ENCODE measurements around the gene ZMAT3. TPM values are rescaled to one million over a fixed set of nuclear protein-coding genes. Genes with fewer than 3 reads are reported as not detected.
"Not testable (repeated sequence)": the region's sequence is repeated elsewhere in the genome, so short reads cannot be mapped to it uniquely, and the experiment has no call there.

Gene ZMAT3
- total RNA-seq, 1 donor from 2014 or later = 21.8 TPM

DNA sequence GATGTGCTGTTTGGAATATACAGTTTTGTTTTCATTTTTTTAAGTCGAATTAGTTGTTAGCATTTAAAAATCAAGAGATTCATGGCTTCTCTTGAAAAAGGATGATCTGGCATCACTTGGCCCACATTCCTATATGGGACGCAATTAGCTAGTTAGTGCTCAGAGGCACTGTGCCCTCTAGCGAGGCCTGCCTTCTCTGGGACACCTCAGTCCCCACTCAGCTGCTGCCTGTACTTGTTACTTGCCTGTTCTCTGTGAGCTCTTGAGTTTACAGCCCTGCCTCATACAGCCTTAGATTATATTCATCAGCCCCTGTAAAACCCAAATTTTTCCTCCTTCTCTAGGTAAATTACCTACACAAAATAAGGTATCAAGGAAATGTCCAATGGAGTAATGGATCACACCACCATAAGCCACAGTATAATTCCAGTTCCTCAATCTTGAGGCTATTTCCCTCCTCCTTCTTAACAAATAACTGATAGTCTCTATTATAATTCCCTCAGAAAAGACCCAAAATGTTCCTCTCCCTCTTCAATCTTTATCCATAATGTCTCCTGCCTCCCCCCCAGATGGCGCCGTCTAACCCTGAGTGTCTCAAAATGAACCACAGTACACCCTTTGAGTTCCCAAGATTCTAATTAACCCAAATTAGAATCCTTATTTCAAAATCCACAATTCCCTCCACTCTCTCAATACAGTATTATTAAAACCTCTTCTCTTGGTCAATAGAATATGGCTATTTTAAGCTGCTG lies 2.7 kb downstream of the ZMAT3 start:
- peak; percentile 59 for DNase-seq

DNA sequence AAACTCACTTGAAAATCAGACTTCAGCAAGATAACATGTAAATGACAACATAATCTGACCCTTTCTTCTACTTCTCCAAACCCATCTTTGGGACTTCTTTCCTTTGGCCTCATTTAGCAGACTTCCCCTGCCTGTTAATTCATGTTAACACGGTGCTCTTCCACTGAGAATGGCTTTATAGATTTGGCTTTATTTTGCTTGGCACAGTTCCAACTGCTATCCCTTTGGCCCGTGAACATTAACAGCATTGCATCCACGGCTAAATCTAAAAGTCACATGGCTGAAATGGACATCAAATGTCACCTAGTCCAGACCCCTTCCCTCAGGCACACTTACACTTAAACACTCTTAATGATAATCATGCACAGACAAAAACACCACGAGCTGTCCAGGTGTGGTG lies 3.8 kb downstream of the ZMAT3 start:
- DNase-seq = peak; percentile 63

DNA sequence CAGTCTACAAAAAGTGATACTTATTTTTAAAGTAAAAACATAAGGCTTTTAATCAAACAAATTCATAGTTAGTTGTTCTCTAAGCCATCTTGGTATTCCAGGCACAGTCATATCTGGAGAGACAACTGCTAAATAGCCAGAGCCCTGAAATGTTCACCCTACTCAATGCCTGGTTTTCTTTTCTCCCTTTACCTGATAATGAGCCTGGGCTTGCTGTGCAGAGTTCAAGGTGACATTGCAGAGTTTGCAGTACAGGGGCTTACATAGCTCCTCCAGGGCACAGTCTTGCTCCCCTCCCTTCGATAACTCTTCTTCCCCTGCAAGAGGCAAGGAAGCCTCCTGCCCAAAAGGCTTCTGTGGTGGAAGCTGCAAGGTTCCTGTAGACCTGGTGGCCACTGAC lies 4.3 kb downstream of the ZMAT3 start:
- DNase-seq = no peak

DNA sequence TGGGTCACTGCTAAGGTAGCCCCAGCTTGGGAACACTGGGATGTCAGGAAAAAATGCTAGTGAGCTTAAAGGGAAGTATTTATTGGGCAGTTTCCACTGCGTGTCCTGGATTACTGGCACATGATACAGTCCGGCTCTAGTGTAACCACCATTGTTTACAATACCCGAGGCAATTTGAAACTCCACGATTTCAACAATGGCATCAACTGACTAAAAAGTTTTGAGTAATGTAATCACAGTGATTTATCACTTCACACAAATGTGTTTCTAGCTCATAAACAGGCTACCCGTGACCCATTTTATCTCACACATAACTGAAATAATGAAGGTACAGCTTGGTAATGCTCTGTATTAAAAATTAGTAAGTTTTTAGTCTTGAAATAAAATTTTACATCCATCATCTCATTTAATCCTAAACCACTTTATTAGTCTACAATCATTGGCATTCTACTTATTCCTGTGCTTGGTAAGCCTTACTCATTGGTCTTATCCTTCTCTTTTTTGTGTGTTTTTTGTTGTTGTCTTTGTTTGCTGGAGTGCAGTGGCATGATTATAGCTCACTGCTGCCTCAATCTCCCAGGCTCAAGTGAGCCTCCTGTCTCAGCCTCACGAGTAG lies 7.6 kb downstream of the ZMAT3 start:
- peak; percentile 60 for DNase-seq

DNA sequence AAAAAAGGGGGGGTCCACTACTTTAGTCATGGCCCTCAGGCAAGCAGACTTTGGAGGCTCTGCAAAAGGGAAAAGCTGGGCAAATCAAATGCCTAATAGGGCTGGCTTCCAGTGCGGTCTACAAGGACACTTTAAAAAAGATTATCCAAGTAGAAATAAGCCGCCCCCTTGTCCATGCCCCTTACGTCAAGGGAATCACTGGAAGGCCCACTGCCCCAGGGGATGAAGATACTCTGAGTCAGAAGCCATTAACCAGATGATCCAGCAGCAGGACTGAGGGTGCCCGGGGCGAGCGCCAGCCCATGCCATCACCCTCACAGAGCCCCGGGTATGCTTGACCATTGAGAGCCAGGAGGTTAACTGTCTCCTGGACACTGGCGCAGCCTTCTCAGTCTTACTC lies 15.3 kb downstream of the ZMAT3 start:
- no peak for DNase-seq

DNA sequence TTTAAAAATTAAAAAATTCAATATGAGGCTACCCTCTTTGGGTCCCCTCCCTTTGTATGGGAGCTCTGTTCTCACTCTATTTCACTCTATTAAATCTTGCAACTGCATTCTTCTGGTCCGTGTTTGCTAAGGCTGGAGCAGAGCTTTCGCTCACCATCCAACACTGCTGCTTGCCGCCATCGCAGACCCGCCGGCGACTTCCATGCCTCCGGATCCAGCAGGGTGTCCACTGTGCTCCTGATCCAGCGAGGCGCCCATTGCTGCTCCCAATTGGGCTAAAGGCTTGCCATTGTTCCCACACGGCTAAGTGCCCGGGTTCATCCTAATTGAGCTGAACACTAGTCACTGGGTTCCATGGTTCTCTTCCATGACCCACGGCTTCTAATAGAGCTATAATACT lies 17.0 kb downstream of the ZMAT3 start:
- DNase-seq = not testable (repeated sequence)

DNA sequence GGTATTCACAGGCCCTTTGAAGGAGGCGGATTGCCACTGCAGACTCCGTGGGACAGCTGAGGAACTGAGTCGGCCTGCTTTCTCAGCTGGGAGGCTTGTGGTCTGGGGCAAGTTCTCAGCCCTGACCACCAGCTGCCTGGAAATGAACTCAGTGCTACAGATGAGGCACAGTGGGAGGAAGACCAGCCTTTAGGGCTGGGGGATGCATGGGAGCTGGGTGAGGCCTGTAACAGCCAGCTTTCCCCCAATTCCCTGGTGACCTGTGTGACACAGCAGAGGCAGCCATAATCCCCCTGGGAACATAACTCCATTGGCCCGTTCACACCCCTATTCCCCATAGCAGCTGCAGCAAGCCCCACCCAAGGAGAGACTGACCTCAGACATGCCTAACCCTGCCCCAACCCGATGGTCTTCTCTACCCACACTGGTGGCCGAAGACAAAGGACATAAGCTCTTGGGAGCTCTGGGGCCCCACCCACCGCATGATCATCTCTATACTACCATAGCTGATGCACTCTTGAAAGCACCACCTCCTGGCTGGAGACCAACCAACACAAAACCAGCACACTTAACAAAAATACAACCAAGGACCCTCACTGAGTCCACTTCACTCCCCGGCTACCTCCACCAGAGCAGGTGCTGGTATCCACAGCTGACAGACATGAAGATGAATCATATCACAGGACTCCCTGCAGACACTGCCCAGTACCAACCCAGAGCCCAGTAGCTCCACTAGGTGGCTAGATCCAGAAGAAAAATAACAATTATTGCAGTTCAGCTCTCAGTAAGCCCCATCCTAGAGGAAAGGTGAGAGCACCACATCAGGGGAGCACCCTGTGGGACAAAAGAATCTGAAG lies 24.9 kb downstream of the ZMAT3 start:
- DNase-seq = no peak

DNA sequence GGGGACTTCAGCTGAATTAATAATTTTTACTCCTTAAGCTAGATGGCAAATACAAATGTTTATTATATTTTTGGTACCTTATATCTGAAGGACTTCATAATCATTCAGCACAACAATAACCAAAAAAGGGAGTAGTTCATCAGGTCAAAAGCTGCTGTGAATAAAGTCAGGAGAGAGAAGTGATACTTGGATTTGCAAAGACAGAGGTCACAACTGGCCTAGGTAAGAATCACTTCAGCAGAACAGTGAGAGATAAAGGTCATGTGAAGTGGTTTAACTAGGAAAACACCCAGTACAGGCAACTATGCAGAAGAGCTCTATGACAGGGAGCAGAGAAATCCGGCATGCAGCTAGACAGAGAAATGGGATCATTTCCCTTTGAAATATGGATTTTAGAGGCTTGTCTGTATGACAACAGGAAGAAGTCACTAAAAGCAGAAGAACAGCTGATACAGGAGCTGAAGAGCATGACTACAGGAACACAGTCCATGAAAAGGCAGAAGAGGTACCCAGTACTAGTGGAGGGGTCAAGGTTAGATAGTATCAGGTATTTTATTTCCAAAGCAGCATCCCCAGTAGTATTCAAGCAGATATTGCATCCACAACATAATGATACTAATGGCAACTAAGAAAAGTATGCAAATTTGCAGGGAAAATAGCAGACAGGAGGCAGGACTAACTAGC lies 25.7 kb downstream of the ZMAT3 start:
- DNase-seq = no peak

DNA sequence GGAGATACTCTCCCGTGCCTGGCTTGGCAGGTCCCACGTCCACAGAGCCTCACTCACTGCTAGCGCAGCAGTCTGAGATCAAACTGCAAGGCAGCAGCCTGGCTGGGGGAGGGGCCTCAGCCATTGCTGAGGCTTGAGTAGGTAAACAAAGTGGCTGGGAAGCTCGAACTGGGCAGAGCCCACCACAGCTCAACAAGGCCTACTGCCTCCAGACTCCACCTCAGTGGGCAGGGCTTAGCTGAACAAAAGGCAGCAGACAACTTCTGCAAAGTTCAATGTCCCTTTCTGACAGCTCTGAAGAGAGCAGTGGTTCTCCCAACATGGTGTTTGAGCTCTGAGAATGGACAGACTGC lies 32.7 kb downstream of the ZMAT3 start:
- DNase-seq = not testable (repeated sequence)

DNA sequence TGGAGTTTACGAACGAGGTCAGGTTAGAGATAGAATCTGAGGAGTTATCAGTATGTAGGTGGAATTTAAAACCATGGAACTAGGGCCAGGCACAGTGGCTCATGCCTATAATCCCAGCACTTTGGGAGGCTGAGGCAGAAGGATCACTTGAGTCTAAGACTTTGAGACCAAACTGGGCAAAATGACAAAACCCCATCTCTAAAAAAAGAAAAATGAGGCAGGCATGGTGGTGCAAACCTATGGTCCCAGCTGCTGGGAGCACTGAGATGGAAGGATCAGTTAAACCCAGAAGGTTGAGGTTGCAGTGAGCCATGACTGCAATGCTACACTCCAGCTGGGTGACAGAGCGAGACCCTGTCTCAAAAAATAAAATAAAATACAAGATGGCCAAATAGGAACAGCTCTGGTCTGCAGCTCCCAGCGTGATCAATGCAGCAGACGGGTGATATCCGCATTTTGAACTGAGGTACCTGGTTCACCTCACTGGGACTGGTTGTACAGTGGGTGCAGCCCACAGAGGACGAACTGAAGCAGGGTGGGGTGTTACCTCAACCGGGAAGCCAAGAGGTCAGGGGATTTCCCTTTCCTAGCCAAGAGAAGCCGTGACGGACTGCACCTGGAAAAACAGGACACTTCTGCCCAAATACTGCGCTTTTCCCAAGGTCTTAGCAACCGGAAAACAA lies 33.3 kb downstream of the ZMAT3 start:
- no peak for DNase-seq

DNA sequence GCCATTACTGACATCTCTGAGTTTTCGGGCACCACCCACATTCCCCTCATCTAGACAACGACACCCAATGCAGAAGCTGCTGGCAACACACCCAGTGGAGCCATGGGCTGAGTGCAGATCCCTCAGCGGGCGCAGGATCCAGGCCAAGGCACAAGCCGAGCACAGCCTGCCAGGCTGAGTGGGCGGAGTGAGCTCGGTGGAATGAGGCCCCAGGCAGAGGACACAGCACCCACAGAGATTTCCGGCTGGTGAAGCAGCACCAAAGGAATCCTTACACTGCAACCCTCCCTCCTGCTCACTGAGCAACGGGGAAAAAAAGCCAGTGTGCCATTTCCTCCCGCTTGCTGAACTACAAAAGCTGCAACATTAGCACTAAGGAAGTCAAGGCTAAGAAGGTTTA lies 34.3 kb downstream of the ZMAT3 start:
- no peak for DNase-seq

DNA sequence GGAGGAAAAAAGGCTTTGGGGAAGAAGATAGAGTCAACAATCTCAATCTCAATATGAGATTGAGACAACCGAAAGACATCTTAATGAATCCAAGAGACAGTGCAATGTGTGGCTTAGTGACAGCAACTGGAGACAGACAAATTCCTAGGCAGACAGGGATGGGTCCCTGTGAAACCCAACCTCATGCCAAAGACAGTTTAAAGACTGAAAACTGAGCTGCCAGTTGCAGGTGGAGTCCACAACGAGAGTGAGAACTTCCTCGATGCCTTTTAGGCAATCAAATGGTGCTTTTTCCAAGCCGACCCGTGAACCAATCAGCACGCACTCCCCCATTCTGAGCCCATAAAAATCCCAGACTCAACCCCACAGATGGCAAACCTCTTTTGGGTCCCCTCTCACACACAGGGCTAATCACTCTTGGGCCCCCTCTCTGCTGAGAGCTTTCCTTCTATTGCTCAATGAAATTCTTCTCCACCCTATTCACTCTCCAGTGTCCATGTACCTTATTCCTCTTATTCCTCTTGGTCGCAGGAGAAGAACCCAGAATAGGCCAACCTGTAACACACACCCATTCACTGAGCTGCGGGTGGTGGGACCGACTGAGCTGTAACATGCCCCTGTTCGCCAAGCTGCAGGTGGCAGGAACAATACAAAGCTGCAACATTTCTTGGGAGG lies 34.8 kb downstream of the ZMAT3 start:
- no peak for DNase-seq

DNA sequence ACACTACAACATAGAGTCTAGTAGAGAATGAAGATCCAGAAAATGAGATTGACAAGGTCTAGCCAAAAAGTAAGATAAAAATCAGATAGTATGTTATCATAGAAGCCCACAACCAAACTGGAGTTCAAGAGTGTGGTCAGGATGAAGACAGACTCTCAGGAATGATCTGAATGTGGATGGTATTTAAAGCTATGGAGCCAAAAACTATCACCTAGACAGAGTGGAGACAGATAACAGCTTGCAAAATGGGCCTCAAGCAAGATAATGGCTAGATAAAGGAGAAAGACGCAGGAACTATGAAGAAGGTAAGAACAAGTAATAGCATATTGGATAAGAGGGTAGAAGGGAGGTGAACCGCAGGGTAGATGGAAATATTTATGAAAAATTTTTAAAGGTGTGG lies 35.4 kb downstream of the ZMAT3 start:
- DNase-seq = no peak

DNA sequence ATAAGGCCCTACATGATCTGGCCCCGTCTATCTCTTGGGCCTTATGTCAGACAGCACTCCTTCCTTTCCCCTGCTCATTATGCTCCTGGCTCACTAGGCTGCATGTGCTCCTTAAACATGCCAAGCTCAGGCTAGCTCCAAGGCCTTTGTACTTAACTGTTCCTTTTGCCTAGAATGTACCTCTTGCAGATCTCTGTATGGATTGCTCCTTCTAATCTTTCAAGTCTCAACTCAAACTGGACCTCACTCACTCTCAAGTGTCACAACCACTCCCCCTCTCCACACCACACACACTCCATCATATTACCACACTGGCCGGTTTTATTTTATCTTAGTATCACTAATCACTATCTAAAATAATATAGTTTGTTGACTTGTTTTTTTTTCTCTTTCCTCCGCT lies 36.4 kb downstream of the ZMAT3 start:
- no peak for DNase-seq

DNA sequence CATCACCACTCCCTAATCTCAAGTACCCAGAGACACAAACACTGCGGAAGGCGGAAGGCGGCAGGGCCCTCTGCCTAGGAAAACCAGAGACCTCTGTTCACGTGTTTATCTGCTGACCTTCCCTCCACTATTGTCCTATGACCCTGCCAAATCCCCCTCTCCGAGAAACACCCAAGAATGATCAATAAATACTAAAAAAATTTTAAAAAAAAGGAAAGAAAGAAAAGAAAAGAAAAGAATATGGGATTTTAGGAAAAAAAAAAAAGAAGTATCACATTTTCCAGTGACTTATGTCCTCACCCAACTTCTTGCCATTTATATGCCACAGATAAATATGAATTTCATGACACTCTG lies 38.3 kb downstream of the ZMAT3 start:
- DNase-seq = not testable (repeated sequence)

DNA sequence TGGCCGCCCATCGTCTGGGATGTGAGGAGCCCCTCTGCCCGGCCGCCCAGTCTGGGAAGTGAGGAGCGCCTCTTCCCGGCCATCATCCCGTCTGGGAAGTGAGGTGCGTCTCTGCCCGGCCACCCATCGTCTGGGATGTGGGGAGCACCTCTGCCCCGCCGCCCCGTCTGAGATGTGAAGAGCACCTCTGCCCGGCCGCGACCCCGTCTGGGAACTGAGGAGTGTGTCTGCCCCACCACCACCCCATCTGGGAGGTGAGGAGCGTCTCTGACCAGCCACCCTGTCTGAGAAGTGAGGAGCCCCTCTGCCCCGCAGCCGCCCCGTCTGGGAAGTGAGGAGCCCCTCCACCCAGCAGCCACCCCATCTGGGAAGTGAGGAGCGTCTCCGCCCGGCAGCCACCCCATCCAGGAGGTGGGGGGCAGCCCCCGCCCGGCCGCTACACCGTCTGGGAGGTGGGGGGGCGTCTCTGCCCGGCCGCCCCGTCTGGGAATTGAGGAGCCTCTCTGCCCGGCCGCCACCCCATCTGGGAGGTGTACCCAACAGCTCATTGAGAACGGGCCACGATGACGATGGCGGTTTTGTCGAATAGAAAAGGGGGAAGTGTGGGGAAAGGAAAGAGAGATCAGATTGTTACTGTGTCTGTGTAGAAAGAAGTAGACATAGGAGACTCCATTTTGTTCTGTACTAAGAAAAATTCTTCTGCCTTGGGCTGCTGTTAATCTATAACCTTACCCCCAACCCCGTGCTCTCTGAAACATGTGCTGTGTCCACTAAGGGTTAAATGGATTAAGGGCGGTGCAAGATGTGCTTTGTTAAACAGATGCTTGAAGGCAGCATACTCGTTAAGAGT lies 38.9 kb downstream of the ZMAT3 start:
- DNase-seq = not testable (repeated sequence)

DNA sequence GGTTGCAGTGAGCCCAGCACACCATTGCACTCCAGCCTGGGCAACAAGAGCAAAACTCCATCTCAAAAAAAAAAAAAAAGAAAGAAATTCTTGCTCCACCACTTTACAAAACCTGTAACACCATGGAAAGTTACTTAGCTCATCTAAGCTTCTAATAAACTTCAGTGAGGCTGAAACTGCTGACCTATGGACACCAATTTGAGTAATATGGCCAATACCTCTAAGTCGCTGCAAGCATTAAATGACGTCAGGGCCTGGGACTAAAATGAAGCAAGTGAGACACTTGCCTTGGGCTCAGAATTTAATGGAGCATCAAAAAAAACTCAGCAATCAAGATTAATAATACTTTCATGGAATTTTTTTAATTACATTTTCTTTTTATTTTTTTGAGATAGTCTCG lies 42.5 kb downstream of the ZMAT3 start:
- no peak for DNase-seq

DNA sequence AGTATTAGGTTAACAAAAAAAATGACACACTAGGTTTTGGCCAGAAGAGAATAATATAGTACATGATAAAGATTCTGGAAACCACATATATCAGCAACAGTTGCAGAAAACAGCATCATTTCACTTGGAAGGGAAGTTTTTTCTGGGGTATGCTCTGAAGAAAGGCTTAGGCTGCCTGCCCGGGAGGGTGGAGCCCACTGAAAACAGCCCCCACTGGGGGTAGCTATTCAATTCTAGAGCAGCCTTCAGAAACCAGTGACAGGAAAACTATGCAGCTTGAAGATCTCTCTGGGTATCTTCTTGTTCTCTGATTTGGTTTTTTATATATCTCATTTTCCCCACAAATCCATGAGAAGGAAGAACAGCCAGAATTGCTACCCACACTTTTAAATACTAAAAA lies 43.2 kb downstream of the ZMAT3 start:
- no peak for DNase-seq

DNA sequence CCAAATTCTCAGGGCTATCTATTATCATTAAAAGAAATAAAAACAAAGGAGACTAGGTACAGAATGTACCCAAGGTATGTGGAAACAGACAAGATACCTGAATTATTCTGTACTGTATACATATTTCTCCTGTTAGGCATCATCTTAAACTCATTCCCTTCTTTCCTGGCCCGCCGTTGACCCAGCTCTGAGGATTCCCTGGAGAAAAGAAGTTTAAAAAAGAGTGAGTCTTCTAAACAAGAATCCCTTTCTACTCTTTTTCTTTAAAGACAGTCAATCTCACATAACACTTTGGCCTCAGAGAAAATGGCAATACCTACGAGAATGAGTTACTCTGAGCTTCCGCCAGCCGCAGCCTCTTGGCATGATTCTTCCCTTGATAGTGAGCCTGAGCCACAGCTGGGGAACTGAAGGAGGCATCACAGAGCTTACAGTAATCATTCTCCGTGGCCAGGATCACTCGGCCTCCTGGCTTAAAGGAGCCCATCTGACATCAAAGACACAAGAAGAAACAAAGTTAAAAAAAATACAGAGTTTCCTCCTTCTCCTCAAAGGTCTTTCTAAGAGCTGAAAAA lies 44.2 kb downstream of the ZMAT3 start:
- DNase-seq = no peak

DNA sequence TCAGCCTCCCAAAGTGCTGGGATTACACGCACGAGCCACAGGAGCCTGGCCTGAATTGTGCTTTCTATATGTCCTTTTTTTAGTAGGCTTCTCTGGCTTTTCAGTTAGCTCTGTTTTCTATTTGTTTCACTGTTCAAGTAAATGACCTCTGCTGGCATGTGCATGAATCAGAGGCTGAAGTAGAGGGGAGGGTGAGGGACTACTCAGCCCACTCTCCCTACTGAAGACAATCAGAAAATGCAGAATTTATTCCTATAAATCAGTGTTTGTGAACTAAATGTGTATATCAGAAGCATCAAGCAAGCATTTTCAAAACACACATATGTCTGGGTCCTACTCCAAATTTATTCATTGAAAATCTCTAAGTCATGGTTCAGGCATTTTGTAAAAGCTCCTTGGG lies 45.0 kb downstream of the ZMAT3 start:
- no peak for DNase-seq
